Astrocyte (in vitro differentiated cells and primary cell): ENCODE results near the gene XPC. TPM values are rescaled to one million over a fixed set of nuclear protein-coding genes. Genes with fewer than 3 reads are reported as not detected.

Experiments used
- DNase-seq: peaks from one replicate; pipeline ENCODE4 v3.0.0-alpha.2; 2010; ENCODE audit warnings: low read depth
- FAIRE-seq: peaks from 2 replicates; lab custom pipeline; 2011; peaks lifted over from hg19 to GRCh38; lab: Jason Lieb, UNC
- H2AFZ ChIP-seq: 2 replicates; pipeline ENCODE4 v1.6.0; 2012; ENCODE audit warnings: low read depth, low read length, inconsistent platforms
- H3K27ac ChIP-seq: 2 replicates; pipeline ENCODE4 v1.5.1; 2011; ENCODE audit warnings: low read depth, low read length, inconsistent platforms
- H3K27me3 ChIP-seq: 2 replicates; pipeline ENCODE4 v1.6.0; 2011; ENCODE audit warnings: low read length, inconsistent platforms; ENCODE audit not compliant: insufficient read depth
- H3K36me3 ChIP-seq: 2 replicates; pipeline ENCODE4 v1.5.1; 2011; ENCODE audit warnings: low read length, inconsistent platforms; ENCODE audit not compliant: insufficient read depth
- H3K4me1 ChIP-seq: 2 replicates; pipeline ENCODE4 v1.5.1; 2011; ENCODE audit warnings: low read length, inconsistent platforms; ENCODE audit not compliant: insufficient read depth
- H3K4me2 ChIP-seq: 2 replicates; pipeline ENCODE4 v1.6.0; 2012; ENCODE audit warnings: low read length, inconsistent platforms
- H3K4me3 ChIP-seq: 2 replicates; pipeline ENCODE4 v1.5.1; 2011; ENCODE audit warnings: low read depth, mild to moderate bottlenecking, low read length, inconsistent platforms; ENCODE audit not compliant: insufficient read depth
- H3K79me2 ChIP-seq: 2 replicates; pipeline ENCODE4 v1.6.0; 2012; ENCODE audit warnings: mild to moderate bottlenecking, low read length, inconsistent platforms; ENCODE audit not compliant: insufficient read depth
- H3K9ac ChIP-seq: 2 replicates; pipeline ENCODE4 v1.6.0; 2012; ENCODE audit warnings: mild to moderate bottlenecking, low read length, inconsistent platforms
- H3K9me3 ChIP-seq: 2 replicates; pipeline ENCODE4 v1.5.1; 2012; ENCODE audit warnings: low read depth, mild to moderate bottlenecking, low read length, inconsistent platforms; ENCODE audit not compliant: insufficient read depth
- H4K20me1 ChIP-seq: 2 replicates; pipeline ENCODE4 v1.6.0; 2012; ENCODE audit warnings: low read length, inconsistent platforms; ENCODE audit not compliant: insufficient read depth
- H3K27ac Mint-ChIP-seq: one replicate; pipeline ENCODE4 v1.8.0; 2021; ENCODE audit warnings: mild to moderate bottlenecking, mixed read lengths; ENCODE audit not compliant: unreplicated experiment
- H3K27me3 Mint-ChIP-seq: one replicate; pipeline ENCODE4 v1.8.0; 2021; ENCODE audit warnings: low read depth, mixed read lengths; ENCODE audit not compliant: unreplicated experiment
- H3K36me3 Mint-ChIP-seq: one replicate; pipeline ENCODE4 v1.8.0; 2021; ENCODE audit warnings: low read depth, mixed read lengths; ENCODE audit not compliant: unreplicated experiment
- H3K4me1 Mint-ChIP-seq: one replicate; pipeline ENCODE4 v1.8.0; 2021; ENCODE audit warnings: low read depth, mixed read lengths; ENCODE audit not compliant: unreplicated experiment
- H3K4me3 Mint-ChIP-seq: one replicate; pipeline ENCODE4 v1.8.0; 2021; ENCODE audit warnings: mild to moderate bottlenecking, moderate library complexity, mixed read lengths; ENCODE audit not compliant: unreplicated experiment
- H3K9me3 Mint-ChIP-seq: one replicate; pipeline ENCODE4 v1.8.0; 2021; ENCODE audit warnings: mild to moderate bottlenecking, mixed read lengths; ENCODE audit not compliant: unreplicated experiment
- CTCF ChIP-seq: IDR thresholded peaks from 2 replicates; pipeline ENCODE4 v1.5.1; 2011; ENCODE audit warnings: low read depth, mild to moderate bottlenecking, inconsistent platforms, low read length, moderate library complexity; ENCODE audit not compliant: insufficient read depth
- EZH2 ChIP-seq: IDR thresholded peaks from 2 replicates; pipeline ENCODE4 v1.6.1; 2012; ENCODE audit warnings: mild to moderate bottlenecking, low read length, inconsistent platforms; ENCODE audit not compliant: insufficient read depth
- total RNA-seq: library from RNA; stranded (reverse); gene quantifications from 2 replicates; pipeline ENCODE4 v1.2.1, GENCODE V29; 2021

Gene XPC
- total RNA-seq, 1 donor from 2014 or later: 33.6 TPM

GRCh38 chr3:14119651-14120050, 58.8 kb downstream of the XPC start:
- Histone ChIP-seq H3K27me3 (no peaks in the 10 kb centered on the region), H3K4me2 (no peak overlapping the region), H3K9ac (no peak overlapping the region), H3K36me3 (peaks cover 14% of the 10 kb centered on the region), H3K4me3 (no peak overlapping the region), H3K79me2 (peaks cover 13% of the 10 kb centered on the region), H2AFZ (no peak overlapping the region), H3K4me1 (peaks cover 8% of the 10 kb centered on the region), H4K20me1 (peaks cover 5% of the 10 kb centered on the region), H3K27ac (no peak overlapping the region), H3K9me3 (no peaks in the 10 kb centered on the region)
- no peak for TF ChIP-seq CTCF
- no peak for TF ChIP-seq EZH2
- Mint-ChIP-seq H3K9me3 (no peaks in the 10 kb centered on the region), H3K4me3 (peak overlapping the region; percentile 3), H3K4me1 (peaks cover 14% of the 10 kb centered on the region), H3K27ac (no peak overlapping the region), H3K27me3 (no peaks in the 10 kb centered on the region), H3K36me3 (peaks cover 10% of the 10 kb centered on the region)
- DNase-seq (no peak), FAIRE-seq (no peak)

GRCh38 chr3:14118400-14119381, 59.7 kb downstream of the XPC start:
- H3K4me3 ChIP-seq: no peak overlapping the region
- H3K9me3 ChIP-seq: no peaks in the 10 kb centered on the region
- H4K20me1 ChIP-seq: peaks cover 5% of the 10 kb centered on the region
- no peak overlapping the region for H2AFZ ChIP-seq
- TF ChIP-seq EZH2: no peak
- no peak for TF ChIP-seq CTCF
- no peaks in the 10 kb centered on the region for H3K9me3 Mint-ChIP-seq
- no peak overlapping the region for H3K4me2 ChIP-seq
- FAIRE-seq: no peak
- H3K27ac ChIP-seq: no peak overlapping the region
- no peak overlapping the region for H3K4me3 Mint-ChIP-seq
- no peak overlapping the region for H3K9ac ChIP-seq
- peaks cover 3% of the 10 kb centered on the region for H3K4me1 ChIP-seq
- DNase-seq: no peak
- peaks cover 15% of the 10 kb centered on the region for H3K36me3 ChIP-seq
- H3K79me2 ChIP-seq: peaks cover 5% of the 10 kb centered on the region
- H3K27ac Mint-ChIP-seq: no peak overlapping the region
- H3K36me3 Mint-ChIP-seq: peaks cover 10% of the 10 kb centered on the region
- no peaks in the 10 kb centered on the region for H3K27me3 Mint-ChIP-seq
- H3K27me3 ChIP-seq: no peaks in the 10 kb centered on the region
- H3K4me1 Mint-ChIP-seq: peaks cover 11% of the 10 kb centered on the region
